Breast epithelium (tissue), 3 donors: ENCODE results near the gene FAM110D. TPM values are rescaled to one million over a fixed set of nuclear protein-coding genes. Genes with fewer than 3 reads are reported as not detected.

Experiments
- total RNA-seq, 3 donors: library from RNA; depleted of rRNA; stranded (reverse); fragments of >200 nt; gene quantifications; one replicate each; pipeline ENCODE4 v1.1.0, GENCODE V29; 2016

Gene FAM110D
- total RNA-seq, 3 donors from 2014 or later: 3.4 to 9.1 (median 6.2) TPM

Other genes starting within 250 kb of the FAM110D start
- 10 to 100 TPM in 1 of 3 donors, 1 to 10 TPM in 2; 8.2 to 19.9 (median 9.8) TPM for gene PAFAH2, start 161.0 kb upstream of the FAM110D start, total RNA-seq
- gene EXTL1, start 137.3 kb upstream of the FAM110D start, total RNA-seq: 1 to 10 TPM in 1 of 3 donors, under 1 TPM in 1, not detected in 1; 0.98 to 2.8 TPM
- 1 to 10 TPM in 1 of 3 donors, under 1 TPM in 2; 0.16 to 1.3 (median 0.33) TPM for gene SLC30A2, start 113.0 kb upstream of the FAM110D start, total RNA-seq
- 1 to 10 TPM in 2 of 3 donors, not detected in 1; 2.2 to 4.0 TPM for gene TRIM63, start 91.4 kb upstream of the FAM110D start, total RNA-seq
- gene PDIK1L, start 47.3 kb upstream of the FAM110D start, total RNA-seq: 10 to 100 TPM in 1 of 3 donors, 1 to 10 TPM in 2; 9.2 to 17.3 (median 9.3) TPM
- not detected for gene C1orf232, start 9.9 kb downstream of the FAM110D start, total RNA-seq
- gene ZNF593, start 10.8 kb downstream of the FAM110D start, total RNA-seq: 10 to 100 TPM; 26.4 to 39.7 (median 31.9) TPM
- gene ZNF593OS, start 12.8 kb downstream of the FAM110D start, total RNA-seq: not detected
- 10 to 100 TPM in 2 of 3 donors, 1 to 10 TPM in 1; 2.2 to 28.2 (median 22.3) TPM for gene CNKSR1, start 18.4 kb downstream of the FAM110D start, total RNA-seq
- not detected for gene CATSPER4, start 31.5 kb downstream of the FAM110D start, total RNA-seq
- gene CEP85, start 75.1 kb downstream of the FAM110D start, total RNA-seq: 10 to 100 TPM in 1 of 3 donors, 1 to 10 TPM in 2; 4.8 to 11.7 (median 7.5) TPM
- 10 to 100 TPM; 27.5 to 55.7 (median 50.1) TPM for gene SH3BGRL3, start 121.0 kb downstream of the FAM110D start, total RNA-seq
- gene UBXN11, start 147.6 kb downstream of the FAM110D start, total RNA-seq: 10 to 100 TPM; 15.0 to 25.5 (median 24.9) TPM
- gene CD52, start 158.9 kb downstream of the FAM110D start, total RNA-seq: 10 to 100 TPM in 2 of 3 donors, 1 to 10 TPM in 1; 8.3 to 12.8 (median 12.3) TPM
- under 1 TPM in 1 of 3 donors, not detected in 2; 0.66 TPM for gene CRYBG2, start 195.1 kb downstream of the FAM110D start, total RNA-seq
- under 1 TPM in 2 of 3 donors, not detected in 1; 0.48 to 0.59 TPM for gene ZNF683, start 213.7 kb downstream of the FAM110D start, total RNA-seq